GM18498 (cell line): ENCODE data around the gene TMEM132D.
"Not testable (repeated sequence)": the region's sequence is repeated elsewhere in the genome, so short reads cannot be mapped to it uniquely, and the experiment has no call there.

Experiments used
- ATAC-seq: cut with Tn5 transposase; IDR thresholded peaks from one replicate; pipeline ENCODE4 v1.9.1; 2021; ENCODE audit warnings: mild to moderate bottlenecking, moderate library complexity; ENCODE audit not compliant: unreplicated experiment

The TMEM132D gene

DNA sequence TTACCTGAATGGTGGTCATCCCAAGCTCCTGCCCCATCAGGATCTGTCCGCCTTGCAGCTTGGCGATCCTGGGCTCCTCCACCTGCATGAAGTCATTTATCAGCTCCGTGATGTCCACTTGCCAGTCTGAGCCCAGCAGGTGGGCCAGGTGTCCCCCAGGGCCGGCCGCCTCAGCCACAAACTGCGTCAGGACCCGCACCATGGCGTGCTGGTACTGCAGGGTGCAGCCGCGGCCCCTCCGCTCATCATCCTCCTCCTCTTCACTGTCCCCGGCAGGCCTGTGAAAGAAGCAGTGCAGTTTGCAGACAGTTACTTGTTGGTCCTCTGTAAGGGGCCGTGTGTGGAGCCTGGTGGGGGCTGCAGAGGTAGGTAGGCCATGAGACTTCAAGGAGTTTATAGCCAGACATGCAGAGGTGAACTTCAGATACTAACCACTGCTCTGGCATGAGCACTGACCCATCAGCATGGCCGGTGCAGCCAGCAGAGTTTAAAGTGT, 822.0 kb downstream of the TMEM132D start:
- no peak for ATAC-seq

DNA sequence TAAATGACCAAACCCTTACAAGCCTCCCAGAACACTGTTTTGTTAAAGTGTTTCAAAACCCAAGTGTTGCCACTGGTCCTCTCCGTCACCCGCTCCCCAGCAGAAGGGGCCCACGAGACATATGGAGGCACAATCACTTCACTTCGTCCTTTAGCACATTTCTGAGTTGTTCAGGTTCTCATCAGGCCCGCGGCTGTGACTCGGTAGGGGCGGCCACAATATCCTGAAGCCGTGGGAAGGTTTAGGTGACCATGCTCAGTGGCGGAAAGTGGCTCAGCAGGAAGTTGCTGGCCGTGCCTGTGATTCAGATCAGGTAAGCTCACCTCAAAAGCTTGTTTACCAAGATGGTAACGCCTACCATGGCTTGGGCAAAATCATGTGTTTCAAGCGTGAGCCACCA, 823.0 kb downstream of the TMEM132D start:
- no peak for ATAC-seq

DNA sequence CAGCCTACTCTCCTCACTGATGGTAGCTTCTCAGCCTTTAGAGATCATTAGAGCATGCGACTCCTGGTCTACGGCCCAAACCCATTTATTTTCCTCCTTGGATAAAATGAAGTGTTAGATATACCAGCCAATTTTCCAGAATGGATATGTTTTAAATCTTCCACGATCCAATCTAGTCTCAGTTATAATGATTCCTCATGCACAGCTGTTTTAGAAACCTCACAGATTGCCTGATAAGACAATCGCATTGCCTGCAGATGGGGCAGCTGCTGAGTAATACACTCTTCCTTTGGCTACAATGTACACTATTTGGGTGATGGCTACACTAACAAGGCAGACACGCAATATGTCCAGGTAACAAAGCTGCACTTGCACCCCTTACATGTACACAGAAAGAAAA, 823.4 kb downstream of the TMEM132D start:
- ATAC-seq, result no peak

DNA sequence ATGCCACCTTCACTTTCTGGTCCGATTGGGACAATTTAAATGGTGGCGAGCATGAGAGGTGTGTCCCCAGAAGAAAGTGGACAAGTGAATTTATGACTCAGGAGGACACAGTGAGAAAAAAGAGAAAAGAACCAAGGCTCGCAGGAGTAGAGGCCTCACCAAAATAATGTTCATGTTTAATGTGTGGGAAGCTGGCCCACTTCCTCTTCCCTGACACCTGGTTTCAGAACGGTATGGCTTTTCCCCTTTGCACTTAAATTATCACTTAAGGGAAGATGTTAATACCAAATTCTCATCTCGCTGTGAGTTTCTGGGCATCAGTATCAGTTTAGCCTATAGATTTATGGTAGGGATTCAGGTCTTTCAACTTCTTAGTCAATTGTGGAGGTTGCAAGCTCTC, 824.1 kb downstream of the TMEM132D start:
- no peak for ATAC-seq

DNA sequence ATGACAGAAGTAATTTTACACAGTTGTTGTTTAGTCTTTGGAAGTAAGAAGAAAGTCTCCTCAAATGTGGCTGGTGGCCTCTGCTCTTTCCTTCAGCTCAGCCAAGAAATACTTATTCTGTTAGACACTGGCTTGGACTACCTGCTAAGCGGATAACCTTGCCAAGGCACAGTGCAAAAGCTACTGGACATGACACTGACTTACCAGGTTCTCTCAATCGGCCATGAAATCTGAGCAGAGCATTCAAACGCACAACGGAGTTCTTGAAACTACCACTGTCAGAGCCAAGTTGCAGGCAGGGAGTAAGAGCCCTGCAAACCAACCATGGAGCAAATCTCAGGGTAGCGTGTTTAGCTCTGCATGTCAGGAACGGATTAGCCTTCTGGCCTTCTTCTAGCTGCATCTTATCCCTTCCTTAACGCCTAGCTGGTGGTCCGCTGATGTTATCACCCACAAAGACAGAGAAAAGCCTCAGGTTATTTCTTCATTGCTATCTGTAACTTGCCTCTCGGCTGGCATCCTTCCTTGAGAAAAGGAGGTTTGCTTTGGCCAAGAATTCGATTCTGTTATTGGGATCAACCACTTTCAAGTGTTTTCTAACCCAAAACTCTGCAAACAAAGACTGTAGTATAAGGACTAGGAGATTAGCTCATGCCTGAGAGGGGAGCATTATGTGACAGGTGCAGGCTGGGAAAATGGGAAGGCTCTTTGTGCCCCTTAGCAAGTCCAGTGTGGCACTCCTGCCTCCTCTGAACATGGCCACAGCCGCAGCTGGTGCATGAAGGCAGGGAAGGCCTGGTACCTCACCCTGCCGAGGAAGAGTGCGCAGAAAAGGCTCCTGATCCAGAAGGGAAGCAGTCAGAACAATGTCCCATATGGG, 827.1 kb downstream of the TMEM132D start:
- ATAC-seq, result no peak

DNA sequence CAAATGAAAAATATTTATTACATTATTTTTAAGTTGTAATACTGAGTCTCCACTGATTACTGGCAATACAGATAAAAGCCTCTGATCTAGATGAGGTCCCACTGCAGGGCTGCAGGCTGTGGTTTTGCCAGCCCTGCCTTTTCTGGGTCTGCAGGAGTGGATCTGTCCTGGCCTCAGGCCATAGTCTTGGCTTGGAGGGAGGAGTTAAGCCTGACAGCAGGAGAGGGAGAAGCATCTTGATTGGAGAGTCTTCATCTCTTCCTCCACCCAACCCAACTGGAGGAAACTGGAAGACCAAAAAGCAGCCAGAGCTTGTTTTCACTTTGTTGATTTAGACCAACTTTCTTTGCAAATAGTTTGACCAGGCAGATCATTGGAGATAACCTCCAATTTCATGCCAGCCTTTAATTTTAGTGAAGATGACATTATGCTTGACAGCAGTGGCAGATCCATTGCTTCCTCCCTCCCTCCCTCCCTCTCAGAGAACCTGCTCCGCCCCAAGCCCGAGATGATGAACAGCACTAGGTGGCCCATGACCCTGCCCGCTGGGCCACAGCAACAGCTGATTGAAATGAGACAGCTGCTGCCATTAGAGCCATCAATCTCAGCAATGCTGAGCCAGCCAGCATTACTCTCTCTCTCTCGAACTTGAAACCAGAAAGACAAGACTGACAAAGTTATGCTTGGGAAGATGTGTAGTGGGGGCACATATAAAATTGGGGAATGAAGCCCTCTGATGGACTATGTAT, 828.2 kb downstream of the TMEM132D start:
- no peak for ATAC-seq

DNA sequence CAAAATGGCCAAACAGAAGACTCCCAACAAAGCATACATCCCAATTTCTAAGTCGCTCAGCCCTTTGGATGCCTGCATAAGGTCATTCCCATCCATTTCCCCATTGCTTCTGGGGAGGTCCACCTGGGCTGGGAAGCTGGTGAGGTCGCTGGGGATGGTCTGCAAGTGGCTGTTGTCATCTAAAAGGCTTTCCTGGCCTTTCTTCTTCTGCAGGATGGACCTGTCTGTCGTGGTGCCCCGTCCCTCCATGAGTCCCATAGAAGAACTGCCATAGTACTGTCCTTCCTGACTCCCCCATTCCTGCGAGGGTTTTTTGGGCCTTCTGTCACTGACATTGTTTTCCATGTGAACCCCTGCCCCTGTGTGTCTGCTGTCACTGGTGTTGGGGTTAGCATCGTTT, 829.4 kb downstream of the TMEM132D start:
- no peak for ATAC-seq

DNA sequence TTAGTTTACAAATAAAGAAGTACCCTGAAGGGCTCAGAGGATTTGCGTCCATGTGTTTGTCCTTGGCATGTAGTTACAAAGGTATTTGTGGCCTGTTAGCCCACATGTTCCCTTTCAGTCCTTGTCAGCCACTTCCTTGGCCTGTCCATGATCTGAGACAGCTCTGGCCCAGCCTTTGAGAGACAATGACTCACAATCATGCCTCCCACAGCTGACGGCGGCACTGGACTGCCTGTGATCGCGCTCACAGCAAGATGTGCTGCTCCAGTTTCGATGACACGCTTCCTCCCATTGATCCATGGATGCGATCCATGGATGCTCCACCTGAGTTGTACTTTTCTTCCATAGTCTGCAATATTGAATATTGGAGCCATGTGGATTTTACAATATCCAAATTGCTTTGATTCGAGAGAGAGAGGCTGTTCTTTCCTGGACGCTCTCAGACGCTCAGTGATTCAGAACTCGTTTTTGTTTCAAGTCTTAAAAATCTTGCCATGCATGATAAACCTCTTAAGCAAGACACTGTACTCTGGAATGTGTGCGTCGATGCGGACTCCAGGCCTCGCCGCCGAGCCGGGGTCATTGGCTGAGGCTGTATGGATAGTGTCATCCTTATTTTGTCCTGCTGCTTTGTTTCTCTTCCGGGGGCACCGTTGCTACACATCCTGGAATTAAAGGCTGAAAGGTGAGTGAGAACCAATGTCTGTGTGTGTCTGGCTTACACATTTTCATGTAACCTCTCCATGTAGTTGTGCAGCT, 830.5 kb downstream of the TMEM132D start:
- ATAC-seq, result no peak

DNA sequence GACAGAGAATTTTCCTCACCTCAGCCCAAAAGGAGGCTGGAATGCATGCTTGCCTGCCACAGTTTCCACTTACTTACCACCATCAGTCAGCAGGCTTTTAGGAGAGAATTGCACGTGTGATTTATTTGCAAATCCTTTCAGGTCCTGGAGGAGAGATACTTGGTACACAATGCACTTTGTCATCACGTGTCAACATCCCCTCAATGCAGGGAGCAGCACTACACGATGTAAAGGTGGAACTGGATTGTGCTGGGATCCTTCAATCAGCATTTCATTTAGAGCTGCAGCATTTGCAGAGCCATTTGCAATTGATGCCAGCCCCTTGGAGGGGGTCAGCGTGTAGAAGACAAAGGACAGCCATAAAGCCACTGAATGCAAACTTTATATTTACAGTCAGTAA, 832.5 kb downstream of the TMEM132D start:
- ATAC-seq, result no peak

DNA sequence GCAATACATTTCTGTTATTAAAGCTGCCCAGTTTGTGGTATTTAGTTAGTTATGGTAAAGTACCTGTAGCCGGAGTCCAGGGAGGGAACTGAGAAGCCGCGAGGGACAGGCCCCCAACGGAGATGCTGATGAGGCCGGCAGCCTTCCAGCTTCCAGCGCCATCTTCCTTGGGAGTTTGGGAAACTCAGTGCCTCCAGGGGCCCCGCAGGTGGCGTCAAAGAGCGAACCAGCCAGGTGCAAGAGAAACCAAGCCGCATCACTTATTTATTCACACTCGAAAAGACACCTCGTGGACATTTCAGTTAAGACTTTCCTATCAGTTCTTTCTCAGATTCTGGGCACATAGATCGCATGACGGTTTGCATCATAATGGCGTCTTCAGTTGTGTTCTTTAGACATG, 833.9 kb downstream of the TMEM132D start:
- ATAC-seq, result no peak

DNA sequence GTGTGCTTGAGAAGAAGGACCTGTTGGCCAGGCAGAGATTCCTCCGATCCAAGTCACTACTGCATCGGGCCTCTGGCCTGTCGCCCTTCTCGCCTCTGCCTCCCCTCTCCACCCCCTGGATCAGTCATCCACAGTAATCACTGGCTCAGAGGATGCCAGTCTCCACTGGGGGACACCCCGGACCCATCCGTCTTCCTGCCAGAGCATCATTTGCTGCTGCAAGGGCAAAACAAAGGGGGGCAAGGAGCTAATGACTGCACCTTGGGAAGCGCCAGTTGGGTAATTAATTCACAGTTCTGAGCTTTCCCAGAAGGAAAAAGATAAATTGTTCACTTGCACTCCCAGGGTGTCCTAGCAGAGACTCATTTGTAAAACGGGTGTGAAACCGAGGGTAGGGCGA, 835.1 kb downstream of the TMEM132D start:
- no peak for ATAC-seq

DNA sequence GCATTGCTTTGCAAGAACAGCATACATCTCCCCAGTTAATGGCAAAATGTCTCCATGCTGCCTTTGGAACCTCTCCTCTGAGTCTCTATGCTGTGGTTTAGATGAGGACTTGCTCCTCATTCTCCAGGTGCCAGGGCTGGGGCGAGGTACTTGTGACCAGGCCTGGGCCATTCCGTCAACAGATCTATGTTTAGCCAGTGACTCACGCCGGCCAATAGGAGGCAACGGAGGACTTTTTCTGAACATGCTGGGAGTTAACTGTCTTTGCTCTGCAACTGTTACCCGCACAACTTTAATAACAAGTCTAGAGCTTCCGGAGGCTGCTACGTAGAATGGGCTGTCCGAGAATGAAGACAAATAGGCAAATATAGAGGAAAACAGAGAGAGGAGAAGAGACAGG, 836.3 kb downstream of the TMEM132D start:
- ATAC-seq, result no peak

DNA sequence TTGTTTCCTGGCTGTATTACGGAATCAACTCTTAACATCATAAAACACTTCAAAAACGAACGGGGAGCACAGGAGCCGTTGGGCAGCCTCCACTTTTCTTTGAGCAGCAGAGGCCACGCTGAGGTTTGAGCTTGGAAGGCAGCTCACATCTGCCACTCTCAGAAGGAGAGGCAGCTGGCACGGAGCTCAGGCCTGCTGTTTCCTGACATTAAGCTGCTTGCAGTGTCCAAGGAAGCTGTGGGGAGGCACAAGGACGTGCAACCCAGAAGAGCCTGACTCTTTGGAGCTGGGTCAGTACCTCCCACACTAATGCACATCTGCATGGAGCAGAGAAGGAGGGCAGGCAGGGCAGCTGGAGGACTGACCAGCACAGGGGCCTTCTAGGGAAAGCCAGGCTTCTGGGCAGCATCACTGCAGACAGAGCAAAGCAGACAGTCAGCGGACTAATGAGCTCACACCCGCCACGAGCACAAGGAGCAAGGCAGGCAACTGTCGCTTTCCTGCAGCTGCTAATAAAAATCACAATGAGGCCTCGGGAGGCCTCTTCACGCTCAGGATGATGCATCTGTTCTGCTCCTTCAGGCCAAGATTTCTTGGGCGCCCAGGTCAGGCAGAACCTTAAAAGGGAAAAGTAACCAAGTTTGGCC, 839.5 kb downstream of the TMEM132D start:
- no peak for ATAC-seq

DNA sequence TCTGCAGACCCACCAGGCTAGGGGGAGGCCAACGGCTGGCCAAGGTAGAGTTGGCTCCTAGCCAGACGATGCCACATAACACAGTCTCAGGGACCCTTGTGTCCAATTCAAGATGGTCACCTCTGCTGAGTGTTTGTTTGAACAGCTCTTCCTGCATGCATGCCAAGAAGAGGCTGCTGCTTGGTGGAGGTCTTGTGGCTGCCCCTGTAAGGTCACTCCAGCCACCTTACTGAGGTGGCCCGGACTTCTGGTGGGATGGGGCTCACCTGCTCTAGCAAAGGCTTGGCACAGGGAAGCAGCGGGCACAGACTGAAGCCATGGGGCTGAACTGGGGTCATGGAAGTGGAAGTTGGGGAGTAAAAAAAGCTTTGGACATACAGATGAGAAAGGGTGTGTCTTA, 840.2 kb downstream of the TMEM132D start:
- no peak for ATAC-seq

DNA sequence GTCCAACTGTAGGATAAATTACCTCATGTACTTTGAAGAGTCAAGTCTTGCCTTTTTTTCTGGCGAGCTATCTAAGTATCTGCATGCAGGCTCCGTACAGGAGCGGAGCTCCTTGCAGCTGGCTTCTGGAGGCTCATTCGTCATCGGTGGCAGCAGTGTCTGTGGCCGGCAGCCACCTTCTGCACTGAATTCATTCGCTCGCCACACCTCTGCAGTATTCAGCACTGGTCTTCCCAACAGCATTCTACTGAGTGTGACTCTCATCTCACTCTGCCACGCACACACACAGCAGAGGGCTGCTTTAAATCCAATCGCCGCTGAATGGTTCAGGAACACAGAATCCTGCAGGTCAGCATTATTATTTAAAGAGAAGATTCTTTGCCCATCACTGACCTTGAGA, 850.6 kb downstream of the TMEM132D start:
- no peak for ATAC-seq

DNA sequence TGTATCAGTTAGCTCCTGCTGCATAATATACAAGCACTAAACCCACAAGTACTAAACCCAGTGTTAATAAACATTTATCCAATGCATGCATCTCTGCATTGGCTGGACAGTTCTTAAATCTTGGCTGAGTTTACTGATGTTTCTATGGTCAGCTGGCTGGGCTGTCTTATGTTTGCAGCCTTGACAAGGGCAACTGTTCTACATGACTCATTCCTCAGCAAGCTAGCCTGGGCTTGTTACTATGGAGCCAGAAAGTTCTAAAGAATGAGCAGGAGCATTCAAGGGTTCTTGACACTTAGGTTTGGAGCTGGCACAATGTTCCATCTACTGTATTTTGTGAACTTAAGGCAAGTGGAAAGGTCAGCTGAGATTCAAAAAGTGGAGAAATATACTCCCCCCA, 851.5 kb downstream of the TMEM132D start:
- no peak for ATAC-seq

DNA sequence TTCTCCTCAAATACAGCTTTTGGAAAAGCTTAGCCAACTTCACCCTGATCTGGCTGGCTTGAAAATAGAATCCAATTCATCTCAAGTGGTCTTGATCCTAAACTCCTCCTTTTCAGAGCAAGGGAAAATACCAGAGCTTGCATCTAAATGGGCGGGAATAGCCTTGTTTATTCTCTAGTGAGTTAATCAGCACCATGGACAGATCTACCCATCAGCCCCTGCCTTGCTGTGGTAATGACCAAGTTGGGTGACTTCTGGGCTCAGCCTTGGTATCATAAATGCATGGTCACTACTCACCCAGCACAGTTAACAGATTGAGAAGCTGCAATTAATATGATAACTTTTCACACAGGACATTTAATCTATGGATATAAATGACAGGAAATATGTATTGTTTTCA, 853.9 kb downstream of the TMEM132D start:
- no peak for ATAC-seq

DNA sequence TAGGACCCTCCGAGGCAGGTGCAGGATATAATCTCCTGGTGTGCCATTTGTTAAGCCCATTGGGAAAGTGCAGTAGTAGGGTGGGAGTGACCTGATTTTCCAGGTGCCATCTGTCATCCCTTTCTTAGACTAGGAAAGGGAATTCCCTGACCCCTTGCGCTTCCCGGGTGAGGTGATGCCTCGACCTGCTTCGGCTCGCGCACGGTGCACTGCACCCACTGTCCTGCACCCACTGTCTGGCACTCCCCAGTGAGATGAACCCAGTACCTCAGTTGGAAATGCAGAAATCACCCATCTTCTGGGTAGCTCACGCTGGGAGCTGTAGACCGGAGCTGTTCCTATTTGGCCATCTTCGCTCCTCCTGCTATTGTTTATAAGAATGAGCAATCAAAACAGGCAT, 860.5 kb downstream of the TMEM132D start:
- not testable (repeated sequence) for ATAC-seq

DNA sequence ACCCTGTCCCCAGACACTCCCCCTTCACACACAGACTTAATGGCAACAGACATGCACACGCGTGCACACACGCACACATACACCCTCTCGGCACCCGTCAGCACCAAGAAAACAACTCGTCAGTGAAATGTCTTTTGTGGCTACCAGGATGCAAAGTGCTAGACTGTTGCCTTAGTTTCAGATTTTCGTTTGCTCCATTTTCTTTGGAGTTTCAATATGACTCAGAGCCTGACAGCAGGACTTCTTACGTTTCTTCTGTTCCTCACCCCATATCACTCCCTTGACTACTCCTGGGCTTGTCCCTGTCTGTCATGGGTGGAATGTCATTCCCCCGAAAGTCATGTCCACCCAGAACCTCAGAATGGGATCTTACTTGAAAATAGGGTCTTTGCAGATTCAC, 867.7 kb downstream of the TMEM132D start:
- no peak for ATAC-seq

DNA sequence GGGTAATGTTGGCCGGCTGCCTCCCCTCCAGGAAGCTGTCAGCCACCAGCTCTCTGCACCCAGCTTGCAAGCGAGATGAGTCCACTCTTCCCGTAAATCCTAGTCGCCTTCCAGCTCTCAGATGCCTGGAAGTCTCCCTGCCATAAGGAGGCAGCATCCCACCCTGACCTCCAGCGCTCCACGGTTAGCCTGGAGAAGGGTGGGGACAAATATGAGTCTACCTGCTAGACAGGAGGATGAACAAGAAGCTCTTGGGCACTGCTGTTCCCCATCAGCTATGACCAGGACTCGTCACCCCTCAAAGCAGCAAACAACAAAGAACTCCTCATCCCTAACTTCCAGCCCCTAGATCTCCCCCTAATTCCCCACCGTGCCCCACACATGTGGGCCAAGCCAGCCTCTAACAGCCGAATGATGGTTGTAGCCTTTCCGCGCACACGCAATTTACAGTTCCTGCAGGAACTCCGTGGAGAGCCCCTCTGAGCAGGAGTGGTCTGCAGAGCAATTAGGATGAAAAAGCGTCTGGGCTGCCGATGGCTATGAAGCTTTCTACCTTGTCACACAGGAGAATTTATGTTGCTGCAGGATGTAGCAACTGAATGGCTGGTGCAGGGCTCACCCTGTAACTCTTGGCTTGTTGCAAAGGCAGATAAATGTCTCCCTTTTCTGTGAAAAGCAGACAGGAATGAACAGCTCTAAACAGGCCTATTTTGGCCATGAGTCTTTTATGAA, 869.1 kb downstream of the TMEM132D start:
- ATAC-seq, result no peak
